MM.1S (cell line): ENCODE data around the gene PDIA3.

Source experiments
- EZH2 ChIP-seq: fragments of 300-600 bp; sonication (generic); optimal IDR thresholded peaks from 2 replicates; pipeline ENCODE3; 2017; ENCODE audit warnings: low read depth, mild to moderate bottlenecking, antibody characterized with exemption, low read length, mixed read lengths
- EZH2phosphoT487 ChIP-seq: fragments of 300-600 bp; sonication (generic); IDR thresholded peaks from 2 replicates; pipeline ENCODE4 v1.6.1; 2018; ENCODE audit warnings: antibody characterized with exemption, low read length

GRCh38 chr15:43774062-43774461 is 27.8 kb downstream of the PDIA3 start:
- no peak for TF ChIP-seq EZH2
- TF ChIP-seq EZH2phosphoT487 = no peak
